Dorsolateral prefrontal cortex (tissue), 118 donors: ENCODE measurements around the gene UTP25. TPM values are rescaled to one million over a fixed set of nuclear protein-coding genes. Genes with fewer than 3 reads are reported as not detected.

Experiments
- total RNA-seq, 120 experiments: library from RNA; stranded (reverse); gene quantifications; one replicate each; pipeline versions ENCODE4 v1.2.3 to v1.2.4, GENCODE V29; 2022

Gene UTP25
- total RNA-seq, 120 experiments from 2014 or later: 6.2 to 14.2 (median 10.6) TPM

Other genes starting within 250 kb of the UTP25 start
- 100 to 1,000 TPM in 8 of 120 experiments, 10 to 100 TPM in 112; 18.6 to 116 (median 67.4) TPM for gene CAMK1G, start 244.3 kb upstream of the UTP25 start, total RNA-seq
- gene LAMB3, start 175.5 kb upstream of the UTP25 start, total RNA-seq: 10 to 100 TPM in 24 of 120 experiments, 1 to 10 TPM in 96; 1.9 to 18.4 (median 7.0) TPM
- gene G0S2, start 152.6 kb upstream of the UTP25 start, total RNA-seq: 10 to 100 TPM in 9 of 120 experiments, 1 to 10 TPM in 103, under 1 TPM in 8; 0.54 to 40.5 (median 2.6) TPM
- gene HSD11B1, start 123.1 kb upstream of the UTP25 start, total RNA-seq: 10 to 100 TPM in 71 of 120 experiments, 1 to 10 TPM in 49; 1.3 to 41.9 (median 12.0) TPM
- gene TRAF3IP3, start 71.9 kb upstream of the UTP25 start, total RNA-seq: 1 to 10 TPM in 114 of 120 experiments, under 1 TPM in 6; 0.23 to 8.8 (median 2.7) TPM
- 1 to 10 TPM; 1.4 to 4.1 (median 2.8) TPM for gene C1orf74, start 43.4 kb upstream of the UTP25 start, total RNA-seq
- gene IRF6, start 21.8 kb upstream of the UTP25 start, total RNA-seq: 1 to 10 TPM in 76 of 120 experiments, under 1 TPM in 44; 0.16 to 5.4 (median 1.3) TPM
- 10 to 100 TPM in 119 of 120 experiments, 1 to 10 TPM in 1; 8.0 to 26.7 (median 20.6) TPM for gene SYT14, start 110.2 kb downstream of the UTP25 start, total RNA-seq